Bronchial epithelial cell (primary cell): ENCODE measurements around the gene CCDC85C. TPM values are rescaled to one million over a fixed set of nuclear protein-coding genes. Genes with fewer than 3 reads are reported as not detected.

Experiments
- DNase-seq: peaks from one replicate; pipeline ENCODE4 v3.0.0-alpha.2; 2010; ENCODE audit warnings: low read depth
- FAIRE-seq: peaks from 2 replicates; lab custom pipeline; 2011; peaks lifted over from hg19 to GRCh38; lab: Jason Lieb, UNC
- H3K27me3 ChIP-seq: 2 replicates; pipeline ENCODE4 v1.5.1; 2011; ENCODE audit warnings: low read length; ENCODE audit not compliant: control insufficient read depth, insufficient read depth
- H3K36me3 ChIP-seq: 2 replicates; pipeline ENCODE4 v1.5.1; 2011; ENCODE audit warnings: low read length; ENCODE audit not compliant: control insufficient read depth, insufficient read depth
- H3K4me3 ChIP-seq: 2 replicates; pipeline ENCODE4 v1.5.1; 2011; ENCODE audit warnings: mild to moderate bottlenecking, low read depth, low read length, control low read depth
- CTCF ChIP-seq: IDR thresholded peaks from 2 replicates; pipeline ENCODE4 v1.5.1; 2011; ENCODE audit warnings: mild to moderate bottlenecking, moderate library complexity, low read length, control low read depth, inconsistent platforms; ENCODE audit not compliant: insufficient read depth, severe bottlenecking
- total RNA-seq: library from RNA; depleted of rRNA; stranded (reverse); fragments of >200 nt; gene quantifications from 2 replicates; pipeline ENCODE4 v1.2.1, GENCODE V29; 2014

CCDC85C gene
- total RNA-seq, 1 donor from 2014 or later: 26.6 TPM

DNA sequence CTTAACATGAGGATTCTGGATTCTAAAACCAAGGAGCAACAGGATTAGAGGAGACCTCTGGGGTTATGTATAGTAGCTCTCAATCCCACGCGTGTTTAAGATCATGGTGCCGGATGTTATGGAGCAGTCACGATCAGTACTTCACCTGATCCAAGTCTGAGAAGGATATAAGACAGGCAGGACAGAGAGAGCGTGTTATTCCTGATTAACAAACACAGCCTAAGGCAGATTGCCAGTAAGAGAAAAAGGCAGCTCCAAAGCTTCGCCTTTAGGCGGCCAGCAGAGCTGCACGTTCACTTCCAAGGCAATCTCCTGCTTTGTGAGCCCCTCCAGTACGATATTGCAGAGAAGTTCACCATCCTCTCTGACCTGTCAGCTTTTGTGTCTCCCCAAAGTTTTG, 128.8 kb downstream of the CCDC85C start:
- no peaks in the 10 kb centered on the region for H3K36me3 ChIP-seq
- FAIRE-seq: no peak
- H3K4me3 ChIP-seq: no peak overlapping the region
- TF ChIP-seq CTCF: no peak
- no peaks in the 10 kb centered on the region for H3K27me3 ChIP-seq
- peak; percentile 30 for DNase-seq

GRCh38 chr14:99473458-99473857, 130.5 kb downstream of the CCDC85C start:
- no peaks in the 10 kb centered on the region for H3K36me3 ChIP-seq
- DNase-seq: no peak
- no peak overlapping the region for H3K4me3 ChIP-seq
- FAIRE-seq: no peak
- no peak for TF ChIP-seq CTCF
- no peaks in the 10 kb centered on the region for H3K27me3 ChIP-seq

GRCh38 chr14:99472937-99473336, 131.1 kb downstream of the CCDC85C start:
- no peak for DNase-seq
- TF ChIP-seq CTCF: no peak
- no peaks in the 10 kb centered on the region for H3K36me3 ChIP-seq
- FAIRE-seq: no peak
- H3K27me3 ChIP-seq: no peaks in the 10 kb centered on the region
- H3K4me3 ChIP-seq: no peak overlapping the region

DNA sequence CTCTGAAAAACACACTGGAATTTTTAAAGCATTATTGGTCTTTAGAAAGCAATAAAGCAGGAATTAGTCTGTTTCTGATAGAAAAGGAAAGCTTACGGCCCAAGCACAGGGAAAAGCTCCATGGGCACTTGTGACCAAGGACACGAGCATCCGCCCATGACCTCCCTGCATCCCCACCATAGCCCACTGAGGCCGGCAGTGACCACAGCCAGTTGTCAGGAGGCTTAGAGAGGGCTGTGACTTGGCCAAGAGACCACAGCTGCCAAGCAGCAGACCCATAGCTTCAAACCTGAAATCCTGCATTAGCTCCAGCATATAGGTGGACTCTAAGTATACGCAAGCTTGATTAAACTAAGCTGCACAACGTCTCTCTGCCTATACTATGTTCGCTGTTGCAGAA, 132.3 kb downstream of the CCDC85C start:
- TF ChIP-seq CTCF: no peak
- no peaks in the 10 kb centered on the region for H3K27me3 ChIP-seq
- H3K4me3 ChIP-seq: no peak overlapping the region
- H3K36me3 ChIP-seq: no peaks in the 10 kb centered on the region
- DNase-seq (no peak), FAIRE-seq (no peak)

DNA sequence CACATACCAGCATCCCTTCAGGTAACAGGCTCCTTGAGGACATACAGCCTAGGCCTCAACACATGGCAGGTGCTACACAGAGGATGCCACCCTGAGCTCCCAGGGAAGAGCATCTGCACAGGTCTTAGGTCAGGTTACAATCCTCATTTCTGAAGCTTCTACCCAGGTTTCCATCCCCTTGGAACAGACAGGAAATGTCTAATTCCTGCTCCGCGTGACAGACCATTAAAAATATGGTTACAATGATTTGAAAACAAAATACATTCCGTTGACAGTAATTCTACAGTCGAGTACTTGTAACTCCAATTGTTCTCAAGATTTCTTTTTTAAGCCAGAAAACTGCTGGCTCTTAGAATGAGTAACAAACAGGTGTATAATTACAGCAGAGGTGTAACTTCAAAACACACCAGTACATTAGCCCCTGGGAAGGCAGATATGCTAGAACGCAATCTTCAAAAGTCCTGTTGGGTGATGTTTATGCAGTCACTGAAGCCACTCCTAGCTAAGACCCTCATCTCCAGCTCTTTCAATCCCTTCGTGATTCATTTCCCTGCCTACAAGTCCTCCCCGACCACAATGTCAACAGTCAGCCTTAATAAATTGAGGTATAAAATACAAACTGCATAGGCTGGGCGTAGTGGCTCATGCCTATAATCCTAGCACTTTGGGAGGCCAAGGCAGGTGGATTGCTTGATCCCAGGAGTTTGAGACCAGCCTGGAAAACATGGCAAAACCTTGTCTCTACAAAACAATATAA, 135.0 kb downstream of the CCDC85C start:
- H3K36me3 ChIP-seq: peaks cover 4% of the 10 kb centered on the region
- FAIRE-seq (no peak), DNase-seq (no peak)
- no peak for TF ChIP-seq CTCF
- no peaks in the 10 kb centered on the region for H3K27me3 ChIP-seq
- no peak overlapping the region for H3K4me3 ChIP-seq

GRCh38 chr14:99468081-99468480, 135.9 kb downstream of the CCDC85C start:
- DNase-seq (no peak), FAIRE-seq (no peak)
- H3K4me3 ChIP-seq: no peak overlapping the region

More at GRCh38 chr14:99468081-99468480, 135.9 kb downstream of the CCDC85C start:
- H3K27me3 ChIP-seq: no peaks in the 10 kb centered on the region
- H3K36me3 ChIP-seq: peaks cover 5% of the 10 kb centered on the region
- no peak for TF ChIP-seq CTCF
